SU-DHL-6 (cell line): ENCODE measurements around the gene TMEM250.

Experiments used
- H2AFZ ChIP-seq: fragments of 200-600 bp; sonication (generic); 2 replicates; pipeline ENCODE4 v1.6.1; 2014; ENCODE audit warnings: low read depth, mild to moderate bottlenecking, moderate library complexity, mixed read lengths, antibody characterized with exemption, low read length; ENCODE audit not compliant: severe bottlenecking
- H3F3A ChIP-seq: fragments of 200-600 bp; shearing (Covaris generic); 2 replicates; pipeline ENCODE4 v1.6.0; 2016; ENCODE audit warnings: antibody characterized with exemption, mild to moderate bottlenecking; ENCODE audit not compliant: insufficient read depth
- H3K27ac ChIP-seq: fragments of 200-600 bp; sonication (generic); 2 replicates; pipeline ENCODE4 v1.5.1; 2016; ENCODE audit warnings: low read depth, mild to moderate bottlenecking, low read length, moderate library complexity, mixed read lengths
- H3K27me3 ChIP-seq: fragments of 200-600 bp; sonication (generic), shearing (Covaris generic); 2 replicates; pipeline ENCODE4 v1.6.0; 2014; ENCODE audit warnings: mild to moderate bottlenecking, low read length
- H3K36me3 ChIP-seq: fragments of 200-600 bp; sonication (generic); 2 replicates; pipeline ENCODE4 v1.6.1; 2014; ENCODE audit warnings: mild to moderate bottlenecking, low read length, mixed read lengths
- H3K4me2 ChIP-seq: fragments of 300-600, 200-600 bp; shearing (Covaris generic), sonication (generic); 2 replicates; pipeline ENCODE4 v1.6.0; 2014; ENCODE audit warnings: low read length, low read depth, mild to moderate bottlenecking; ENCODE audit not compliant: poor library complexity, severe bottlenecking
- H3K4me3 ChIP-seq: fragments of 200-600 bp; sonication (generic); 2 replicates; pipeline ENCODE4 v1.5.1; 2014; ENCODE audit warnings: antibody characterized with exemption, low read length, mild to moderate bottlenecking, mixed read lengths; ENCODE audit not compliant: insufficient read depth, poor library complexity, severe bottlenecking
- H3K79me2 ChIP-seq: fragments of 200-600 bp; sonication (generic); 2 replicates; pipeline ENCODE4 v1.6.1; 2014; ENCODE audit warnings: mild to moderate bottlenecking, low read length, moderate library complexity; ENCODE audit not compliant: insufficient read depth
- H3K9ac ChIP-seq: fragments of 200-600 bp; sonication (generic); 2 replicates; pipeline ENCODE4 v1.7.0; 2014; ENCODE audit warnings: mild to moderate bottlenecking, low read length
- H3K9me2 ChIP-seq: fragments of 200-600 bp; sonication (generic); replicated peaks from 2 replicates; pipeline ENCODE4 v1.6.1; 2014; ENCODE audit warnings: low read length; ENCODE audit not compliant: insufficient read depth
- H3K9me3 ChIP-seq: fragments of 200-600 bp; sonication (generic); 2 replicates; pipeline ENCODE4 v1.6.1; 2014; ENCODE audit warnings: low read length, mixed read lengths; ENCODE audit not compliant: insufficient read depth
- H4K20me1 ChIP-seq: fragments of 200-600 bp; sonication (generic); 2 replicates; pipeline ENCODE4 v1.6.1; 2014; ENCODE audit warnings: low read depth, mild to moderate bottlenecking, antibody characterized with exemption, low read length, moderate library complexity, mixed read lengths
- EZH2phosphoT487 ChIP-seq: fragments of 200-600 bp; sonication (generic), shearing (Covaris generic); conservative IDR thresholded peaks from 2 replicates; pipeline ENCODE4 v1.6.1; 2018; ENCODE audit warnings: mild to moderate bottlenecking, antibody characterized with exemption, low read length, moderate library complexity, mixed read lengths
- TF ChIP-seq, protein P1 (sequence below): fragments of 200-600 bp; sonication (generic); IDR thresholded peaks from one replicate; pipeline ENCODE4 v1.5.1; 2017; ENCODE audit warnings: antibody characterized with exemption, mild to moderate bottlenecking, low read length, moderate library complexity; ENCODE audit not compliant: insufficient read depth, poor library complexity, severe bottlenecking

Gene TMEM250

GRCh38 chr9:136160381-136160841, 41.7 kb upstream of the TMEM250 start:
- Histone ChIP-seq H3F3A (no peaks in the 10 kb centered on the region), H3K4me3 (no peak overlapping the region), H3K79me2 (no peaks in the 10 kb centered on the region), H2AFZ (no peak overlapping the region), H3K9me2 (no peaks in the 10 kb centered on the region), H3K4me2 (no peak overlapping the region), H4K20me1 (no peaks in the 10 kb centered on the region), H3K9me3 (no peaks in the 10 kb centered on the region), H3K9ac (no peak overlapping the region), H3K36me3 (no peaks in the 10 kb centered on the region), H3K27me3 (no peaks in the 10 kb centered on the region), H3K27ac (no peak overlapping the region)
- TF ChIP-seq, protein P1, sequence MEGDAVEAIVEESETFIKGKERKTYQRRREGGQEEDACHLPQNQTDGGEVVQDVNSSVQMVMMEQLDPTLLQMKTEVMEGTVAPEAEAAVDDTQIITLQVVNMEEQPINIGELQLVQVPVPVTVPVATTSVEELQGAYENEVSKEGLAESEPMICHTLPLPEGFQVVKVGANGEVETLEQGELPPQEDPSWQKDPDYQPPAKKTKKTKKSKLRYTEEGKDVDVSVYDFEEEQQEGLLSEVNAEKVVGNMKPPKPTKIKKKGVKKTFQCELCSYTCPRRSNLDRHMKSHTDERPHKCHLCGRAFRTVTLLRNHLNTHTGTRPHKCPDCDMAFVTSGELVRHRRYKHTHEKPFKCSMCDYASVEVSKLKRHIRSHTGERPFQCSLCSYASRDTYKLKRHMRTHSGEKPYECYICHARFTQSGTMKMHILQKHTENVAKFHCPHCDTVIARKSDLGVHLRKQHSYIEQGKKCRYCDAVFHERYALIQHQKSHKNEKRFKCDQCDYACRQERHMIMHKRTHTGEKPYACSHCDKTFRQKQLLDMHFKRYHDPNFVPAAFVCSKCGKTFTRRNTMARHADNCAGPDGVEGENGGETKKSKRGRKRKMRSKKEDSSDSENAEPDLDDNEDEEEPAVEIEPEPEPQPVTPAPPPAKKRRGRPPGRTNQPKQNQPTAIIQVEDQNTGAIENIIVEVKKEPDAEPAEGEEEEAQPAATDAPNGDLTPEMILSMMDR = no peak
- no peak for TF ChIP-seq EZH2phosphoT487

DNA sequence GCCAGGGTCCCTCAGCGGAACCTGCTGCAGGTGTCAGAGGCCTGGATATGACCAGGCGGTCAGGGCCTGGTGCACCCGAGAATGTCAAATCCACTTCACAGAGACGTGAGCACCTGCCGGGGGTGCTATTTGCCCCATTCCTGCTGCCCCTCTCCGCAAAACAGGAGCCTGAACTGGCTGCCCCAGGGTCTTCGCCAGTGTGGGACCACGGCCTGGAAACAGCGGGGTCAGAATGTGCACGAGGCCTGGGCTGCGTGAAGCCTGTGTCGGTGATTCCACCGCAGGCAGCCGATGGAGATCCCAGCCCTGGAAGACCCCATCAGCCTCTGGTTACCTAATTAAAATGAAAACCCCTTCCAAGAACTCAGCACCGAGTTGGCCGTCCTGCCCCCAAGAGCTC, 41.2 kb upstream of the TMEM250 start:
- no peak overlapping the region for H3K9ac ChIP-seq
- H3K9me2 ChIP-seq = no peaks in the 10 kb centered on the region
- H3K27ac ChIP-seq = no peak overlapping the region
- no peak overlapping the region for H3K4me2 ChIP-seq
- H3K9me3 ChIP-seq = no peaks in the 10 kb centered on the region
- H3K36me3 ChIP-seq = no peaks in the 10 kb centered on the region
- H4K20me1 ChIP-seq = no peaks in the 10 kb centered on the region
- TF ChIP-seq, protein P1 = no peak
- TF ChIP-seq EZH2phosphoT487 = no peak
- H2AFZ ChIP-seq = no peak overlapping the region
- H3K4me3 ChIP-seq = no peak overlapping the region
- H3K79me2 ChIP-seq = no peaks in the 10 kb centered on the region
- no peaks in the 10 kb centered on the region for H3F3A ChIP-seq
- no peaks in the 10 kb centered on the region for H3K27me3 ChIP-seq

DNA sequence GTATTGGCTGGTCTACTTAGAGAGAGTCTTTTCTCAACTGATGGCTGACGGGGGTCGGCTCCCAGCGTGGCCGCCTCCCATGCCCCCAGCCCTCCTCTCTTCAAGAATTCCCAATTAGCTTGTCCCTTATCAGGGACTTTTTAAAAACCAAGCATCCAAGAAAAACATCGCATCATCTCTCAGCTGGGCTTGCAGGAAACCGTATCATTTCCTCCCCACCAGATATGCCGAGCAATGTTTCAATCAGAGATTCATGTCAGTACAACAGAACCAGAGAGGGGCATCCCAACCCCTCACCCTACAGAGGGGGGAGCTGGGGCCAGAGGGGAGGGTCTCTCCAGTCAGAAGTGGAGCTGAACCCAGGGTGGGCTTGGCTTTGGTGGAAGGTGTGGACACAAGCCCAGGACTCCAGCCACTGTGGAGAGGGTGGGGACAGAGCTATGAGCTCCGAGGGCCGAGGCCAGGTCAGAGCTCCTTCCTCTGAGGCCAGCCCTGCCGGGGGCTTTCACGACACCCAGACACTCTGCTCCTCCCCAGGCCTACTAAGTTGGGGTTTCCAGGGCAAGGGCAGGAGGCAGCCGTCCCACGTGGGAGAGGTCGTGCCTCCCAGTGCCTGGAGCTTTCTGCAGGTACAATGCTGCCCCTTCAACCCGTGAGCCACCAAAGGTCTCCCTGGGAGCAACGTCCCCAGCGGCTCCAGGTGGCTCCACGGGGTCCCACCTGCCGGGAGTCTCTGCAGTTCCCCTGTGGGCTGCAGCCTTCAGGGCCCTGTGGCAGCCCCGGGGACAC, 39.0 kb upstream of the TMEM250 start:
- Histone ChIP-seq H3F3A (no peaks in the 10 kb centered on the region), H3K9me3 (no peaks in the 10 kb centered on the region), H3K4me2 (no peak overlapping the region), H3K9ac (no peak overlapping the region), H2AFZ (no peak overlapping the region), H3K27me3 (no peaks in the 10 kb centered on the region), H4K20me1 (no peaks in the 10 kb centered on the region), H3K4me3 (no peak overlapping the region), H3K79me2 (no peaks in the 10 kb centered on the region), H3K9me2 (no peaks in the 10 kb centered on the region), H3K27ac (no peak overlapping the region), H3K36me3 (no peaks in the 10 kb centered on the region)
- no peak for TF ChIP-seq EZH2phosphoT487
- TF ChIP-seq, protein P1 = no peak
